Panc1 (cell line): ENCODE results near the gene RAPGEF1. TPM values are rescaled to one million over a fixed set of nuclear protein-coding genes. Genes with fewer than 3 reads are reported as not detected.

Experiments used
- ATAC-seq: fragments of 200-7000 bp; cut with Tn5 transposase; 2 replicates; pipeline ENCODE4 v1.9.1; 2020; ENCODE audit warnings: mild to moderate bottlenecking, moderate library complexity
- BruUV-seq: library from RNA; stranded (reverse); fragments of 400-500 nt; replicated peaks from 2 replicates; lab custom pipeline; 2021; lab: Mats Ljungman, UMichigan
- CTCF ChIA-PET: fragments of 300-600 bp; sonication (Branson Sonifier 250); formaldehyde crosslinking; loops from one replicate; lab custom pipeline; 2022; ENCODE audit warnings: antibody characterized with exemption; lab: Charles Lee
- POLR2A ChIA-PET: fragments of 300-600 bp; sonication (Branson Sonifier 250); formaldehyde crosslinking; loops from one replicate; lab custom pipeline; 2022; ENCODE audit warnings: antibody characterized with exemption; lab: Charles Lee
- DNase-seq: peaks from one replicate; pipeline ENCODE4 v3.0.0-alpha.2; 2010; ENCODE audit warnings: low read depth, low spot score
- H3K27ac ChIP-seq: 2 replicates; pipeline ENCODE4 v1.5.1; 2011; ENCODE audit warnings: mild to moderate bottlenecking, low read length, inconsistent platforms
- H3K27me3 ChIP-seq: fragments of 200-500 bp; sonication (Bioruptor generic); 2 replicates; pipeline ENCODE4 v1.6.0; 2014; ENCODE audit warnings: low read length, inconsistent platforms; ENCODE audit not compliant: control insufficient read depth, insufficient read depth
- H3K36me3 ChIP-seq: fragments of 200-500 bp; sonication (Bioruptor generic); 2 replicates; pipeline ENCODE4 v1.5.1; 2014; ENCODE audit warnings: inconsistent platforms, mild to moderate bottlenecking, low read length, moderate library complexity; ENCODE audit not compliant: control insufficient read depth, insufficient read depth
- H3K4me1 ChIP-seq: 2 replicates; pipeline ENCODE4 v1.5.1; 2011; ENCODE audit warnings: inconsistent platforms, mild to moderate bottlenecking, low read length, moderate library complexity; ENCODE audit not compliant: control insufficient read depth, insufficient read depth
- H3K4me3 ChIP-seq, 2 experiments: 2 replicates each; pipeline ENCODE4 v1.5.1; 2011 to 2012; ENCODE audit warnings: low read depth in 2 of 2, low read length in 2 of 2, mild to moderate bottlenecking in 2 of 2, inconsistent platforms in 1 of 2, moderate library complexity in 1 of 2
- H3K9me3 ChIP-seq: fragments of 200-500 bp; sonication (Bioruptor generic); 2 replicates; pipeline ENCODE4 v1.5.1; 2014; ENCODE audit warnings: low read depth, mild to moderate bottlenecking, inconsistent platforms, low read length, moderate library complexity; ENCODE audit not compliant: control insufficient read depth, insufficient read depth
- CTCF ChIP-seq: fragments of 450-650 bp; IDR thresholded peaks from 2 replicates; pipeline ENCODE4 v1.5.1; 2017; ENCODE audit warnings: mild to moderate bottlenecking
- POLR2AphosphoS5 ChIP-seq: IDR thresholded peaks from 2 replicates; pipeline ENCODE4 v1.6.1; 2012; ENCODE audit warnings: mild to moderate bottlenecking, low read depth, low read length, moderate library complexity
- REST ChIP-seq, 2 experiments: IDR thresholded peaks; 2 replicates each; pipeline ENCODE4 v1.6.1; 2011 to 2012; ENCODE audit warnings: low read depth in 2 of 2, control low read depth in 1 of 2, low read length in 1 of 2, mild to moderate bottlenecking in 1 of 2, moderate library complexity in 1 of 2; ENCODE audit not compliant: insufficient read depth in 1 of 2
- SIN3A ChIP-seq: IDR thresholded peaks from 2 replicates; pipeline ENCODE4 v1.6.1; 2012; ENCODE audit warnings: low read depth, mild to moderate bottlenecking, low read length, moderate library complexity, borderline replicate concordance; ENCODE audit not compliant: insufficient read depth
- TCF7L2 ChIP-seq: IDR thresholded peaks from 2 replicates; pipeline ENCODE4 v1.6.1; 2011; ENCODE audit warnings: mild to moderate bottlenecking, low read depth, low read length, inconsistent platforms
- in situ Hi-C: cut with HindIII; loops from 2 replicates; pipeline ENCODE4 v1.10.0; 2016; ENCODE audit warnings: low sequenced_read_pairs, low pct_unique_long_range_greater_than_20kb
- intact Hi-C: fragments of 100-400 bp; cut with micrococcal nuclease; formaldehyde crosslinking; loops from one replicate; pipeline ENCODE4 v1.10.0; 2022; ENCODE audit not compliant: unreplicated experiment
- total RNA-seq: library from RNA; stranded (reverse); gene quantifications from one replicate; pipeline ENCODE4 v1.2.1, GENCODE V29; 2021; ENCODE audit not compliant: unreplicated experiment

RAPGEF1 gene
- total RNA-seq, 1 experiment from 2014 or later, result 86.8 TPM

GRCh38 chr9:131566158-131566557 lies 173.7 kb downstream of the RAPGEF1 start:
- H3K36me3 ChIP-seq, result no peaks in the 10 kb centered on the region
- CTCF ChIA-PET, result interaction anchor here (0.6 kb wide), 1 partner anchor 670 kb away, joined by 6 read pairs; no protein-coding TSS in a partner anchor
- no TSS peak for BruUV-seq
- POLR2A ChIA-PET, result no interaction called here
- intact Hi-C loops, result no loop called here
- no peaks in the 10 kb centered on the region for H3K9me3 ChIP-seq
- no peak for TF ChIP-seq CTCF
- H3K27ac ChIP-seq, result no peak overlapping the region
- in situ Hi-C loops, result no loop called here
- no peaks in the 10 kb centered on the region for H3K4me1 ChIP-seq
- H3K27me3 ChIP-seq, result no peaks in the 10 kb centered on the region
- no peak for DNase-seq
- no peak for ATAC-seq
- no peak overlapping the region for H3K4me3 ChIP-seq

GRCh38 chr9:131565369-131565768 lies 174.5 kb downstream of the RAPGEF1 start:
- DNase-seq, result no peak
- POLR2A ChIA-PET, result no interaction called here
- Histone ChIP-seq H3K9me3 (0 out of 2 replicates have a peak, but pooled peaks cover 2% of the 10 kb centered on the region), H3K4me1 (no peaks in the 10 kb centered on the region), H3K27me3 (no peaks in the 10 kb centered on the region), H3K27ac (no peak overlapping the region), H3K4me3 (no peak overlapping the region), H3K36me3 (no peaks in the 10 kb centered on the region)
- CTCF ChIA-PET, result interaction anchor here (0.6 kb wide), 1 partner anchor 671 kb away, joined by 6 read pairs; no protein-coding TSS in a partner anchor
- TF ChIP-seq REST (IDR thresholded peaks at IDR 0.05; ENCODE audit: insufficient read depth in 1 of 2, low read depth in 2 of 2, low read length in 1 of 2) (no peak), CTCF (no peak), POLR2AphosphoS5 (no peak), SIN3A (no peak), TCF7L2 (no peak)
- ATAC-seq, result no peak
- in situ Hi-C loops (no loop called here), intact Hi-C loops (no loop called here)
- no TSS peak for BruUV-seq
